Skeletal muscle satellite cell (primary cell): ENCODE results near the gene EHHADH.

Experiments
- H3K27me3 ChIP-seq: 2 replicates; pipeline ENCODE4 v1.7.0; 2013; ENCODE audit warnings: low read length; ENCODE audit not compliant: control insufficient read depth, insufficient read depth
- H3K36me3 ChIP-seq: 2 replicates; pipeline ENCODE4 v1.7.0; 2013; ENCODE audit warnings: mild to moderate bottlenecking, control low read depth, low read length; ENCODE audit not compliant: insufficient read depth
- H3K4me1 ChIP-seq: 2 replicates; pipeline ENCODE4 v1.7.0; 2013; ENCODE audit warnings: low read length; ENCODE audit not compliant: control insufficient read depth, insufficient read depth
- H3K4me2 ChIP-seq: 2 replicates; pipeline ENCODE4 v1.7.0; 2013; ENCODE audit warnings: mild to moderate bottlenecking, low read length
- H3K4me3 ChIP-seq: 2 replicates; pipeline ENCODE4 v1.7.0; 2013; ENCODE audit warnings: low read length
- H3K9ac ChIP-seq: 2 replicates; pipeline ENCODE4 v1.7.0; 2013; ENCODE audit warnings: mild to moderate bottlenecking, low read depth, low read length, moderate library complexity
- H3K9me3 ChIP-seq: replicated peaks from 2 replicates; pipeline ENCODE4 v1.7.0; 2013; ENCODE audit warnings: mild to moderate bottlenecking, control low read depth, low read length

Gene EHHADH

DNA sequence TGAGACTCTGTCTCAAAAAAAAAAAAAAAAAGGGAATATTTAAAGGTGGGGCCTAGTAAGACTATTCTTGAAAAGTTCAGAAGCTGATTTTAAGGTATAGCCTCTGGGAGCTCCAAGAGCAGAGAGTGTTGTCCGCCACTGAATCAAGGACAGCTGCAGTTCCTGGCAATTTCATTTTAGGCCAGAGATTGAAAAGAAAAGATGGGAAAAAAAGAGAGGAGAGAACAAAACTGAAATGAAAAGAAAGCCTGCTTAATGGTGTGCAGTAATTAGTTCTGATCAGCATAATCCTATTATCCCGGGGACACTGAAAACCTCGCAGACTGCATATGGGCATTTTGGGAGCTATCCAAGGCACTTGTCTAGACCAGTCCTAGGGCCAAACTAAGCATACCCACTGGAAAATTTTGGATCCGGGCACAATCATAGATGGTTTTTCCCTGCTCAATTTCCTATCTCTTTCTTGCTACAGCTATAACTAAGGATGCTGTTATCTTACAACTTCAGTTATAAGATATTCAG, 43.2 kb downstream of the EHHADH start:
- H3K27me3 ChIP-seq: no peaks in the 10 kb centered on the region
- H3K36me3 ChIP-seq: no peaks in the 10 kb centered on the region
- H3K9me3 ChIP-seq: no peaks in the 10 kb centered on the region
- H3K4me1 ChIP-seq: no peaks in the 10 kb centered on the region
- no peak overlapping the region for H3K9ac ChIP-seq
- no peak overlapping the region for H3K4me3 ChIP-seq
- H3K4me2 ChIP-seq: no peak overlapping the region

DNA sequence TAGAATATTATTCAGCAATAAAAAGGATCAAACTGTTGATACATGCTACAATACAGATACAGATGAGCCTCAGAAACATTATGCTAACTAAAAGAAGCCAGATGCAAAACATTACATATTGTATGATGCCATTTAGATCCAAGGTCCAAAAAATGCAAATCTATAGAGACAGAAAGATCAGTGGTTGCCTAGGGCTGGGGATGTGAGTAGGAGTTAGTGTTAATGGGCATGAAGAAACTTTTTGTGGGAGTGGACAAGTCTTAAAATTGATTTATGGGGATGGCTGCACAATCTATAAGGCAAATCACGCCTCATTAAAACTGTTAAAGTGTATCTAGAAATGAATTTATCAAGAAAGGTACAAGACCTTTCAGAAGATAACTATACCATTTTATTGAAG, 45.0 kb downstream of the EHHADH start:
- H3K4me2 ChIP-seq: no peak overlapping the region
- no peaks in the 10 kb centered on the region for H3K27me3 ChIP-seq
- no peak overlapping the region for H3K4me3 ChIP-seq
- H3K9me3 ChIP-seq: no peaks in the 10 kb centered on the region
- no peak overlapping the region for H3K9ac ChIP-seq
- H3K4me1 ChIP-seq: no peaks in the 10 kb centered on the region
- no peaks in the 10 kb centered on the region for H3K36me3 ChIP-seq

DNA sequence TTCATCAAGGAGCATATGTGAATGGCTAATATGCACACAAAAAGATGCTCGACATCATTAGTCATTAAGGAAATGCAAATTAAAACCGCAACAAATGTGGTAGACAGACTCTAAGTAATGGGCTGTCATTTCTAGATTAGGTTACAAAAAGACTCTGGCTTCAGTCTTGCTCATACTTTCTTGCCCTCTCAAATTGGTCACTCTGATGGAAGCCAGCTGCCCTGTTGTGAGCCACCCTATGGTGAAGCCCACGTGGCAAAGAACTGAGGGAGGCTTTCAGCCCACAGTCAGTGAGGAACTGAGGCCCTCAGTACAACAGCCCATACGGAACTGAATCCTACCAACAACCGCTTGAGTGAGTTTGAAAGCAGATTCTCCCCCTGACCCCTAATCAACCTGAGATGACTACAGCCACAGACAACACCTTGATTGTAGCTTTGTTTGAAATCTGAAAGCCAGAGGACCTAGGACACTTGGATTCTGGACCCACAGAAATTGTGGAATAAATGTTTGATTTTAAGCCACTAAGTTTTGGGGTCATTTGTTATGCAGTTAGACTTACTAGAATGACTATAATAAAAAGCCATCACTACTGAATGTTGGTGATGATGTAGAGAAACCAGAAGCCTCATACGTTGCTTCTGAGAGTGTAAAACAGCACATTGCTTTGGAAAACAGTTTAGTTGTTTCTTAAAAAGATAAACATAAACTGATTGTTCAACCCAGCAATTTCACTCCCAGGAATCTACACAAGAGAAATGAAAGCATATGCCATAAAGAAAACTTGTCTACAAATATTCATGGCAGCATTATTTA, 45.7 kb downstream of the EHHADH start:
- H3K4me1 ChIP-seq: no peaks in the 10 kb centered on the region
- H3K9ac ChIP-seq: no peak overlapping the region
- H3K4me2 ChIP-seq: no peak overlapping the region
- no peaks in the 10 kb centered on the region for H3K27me3 ChIP-seq
- no peak overlapping the region for H3K4me3 ChIP-seq
- no peaks in the 10 kb centered on the region for H3K36me3 ChIP-seq
- no peaks in the 10 kb centered on the region for H3K9me3 ChIP-seq

DNA sequence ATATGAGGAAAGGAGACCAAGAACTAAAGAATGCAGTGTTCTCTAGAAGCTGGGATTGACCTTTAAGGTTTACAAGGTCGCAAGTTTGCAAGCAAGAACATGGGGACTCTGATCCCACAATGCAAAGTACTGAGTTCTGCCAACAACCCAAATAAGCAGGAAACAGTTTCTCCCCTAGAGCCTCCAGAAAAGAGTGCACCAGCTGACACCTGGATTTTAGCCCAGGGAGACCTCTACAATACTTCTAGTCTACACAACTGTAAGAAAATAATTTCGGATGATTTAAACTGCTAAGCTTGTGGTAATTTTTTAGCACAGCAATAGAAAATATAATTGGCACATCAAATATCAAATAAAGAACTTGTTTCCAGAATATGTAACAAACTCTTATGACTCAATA, 46.4 kb downstream of the EHHADH start:
- Histone ChIP-seq H3K4me2 (no peak overlapping the region), H3K36me3 (no peaks in the 10 kb centered on the region), H3K4me1 (no peaks in the 10 kb centered on the region), H3K4me3 (no peak overlapping the region), H3K9me3 (no peaks in the 10 kb centered on the region), H3K9ac (no peak overlapping the region), H3K27me3 (no peaks in the 10 kb centered on the region)

DNA sequence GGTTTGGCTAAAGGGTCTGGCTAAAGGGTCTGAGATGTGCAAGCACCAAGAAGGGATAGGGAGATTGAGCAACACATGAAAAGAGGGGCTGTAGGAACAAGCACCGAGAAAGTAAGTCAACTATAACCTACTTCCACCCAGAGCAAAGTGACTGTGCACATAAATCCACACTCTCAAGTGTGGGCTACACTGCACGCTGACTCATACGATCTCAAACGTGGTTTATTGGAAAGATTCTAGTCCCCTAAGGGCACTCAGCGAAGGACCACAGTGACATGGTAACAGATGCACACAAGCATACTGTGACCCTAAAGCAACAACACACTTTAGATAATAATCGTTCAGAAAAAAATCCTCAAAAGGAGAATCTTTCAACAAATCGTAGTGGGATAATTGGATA, 48.0 kb downstream of the EHHADH start:
- Histone ChIP-seq H3K4me3 (no peak overlapping the region), H3K27me3 (no peaks in the 10 kb centered on the region), H3K4me2 (no peak overlapping the region), H3K4me1 (peaks cover 2% of the 10 kb centered on the region), H3K9ac (no peak overlapping the region), H3K9me3 (no peaks in the 10 kb centered on the region), H3K36me3 (no peaks in the 10 kb centered on the region)

DNA sequence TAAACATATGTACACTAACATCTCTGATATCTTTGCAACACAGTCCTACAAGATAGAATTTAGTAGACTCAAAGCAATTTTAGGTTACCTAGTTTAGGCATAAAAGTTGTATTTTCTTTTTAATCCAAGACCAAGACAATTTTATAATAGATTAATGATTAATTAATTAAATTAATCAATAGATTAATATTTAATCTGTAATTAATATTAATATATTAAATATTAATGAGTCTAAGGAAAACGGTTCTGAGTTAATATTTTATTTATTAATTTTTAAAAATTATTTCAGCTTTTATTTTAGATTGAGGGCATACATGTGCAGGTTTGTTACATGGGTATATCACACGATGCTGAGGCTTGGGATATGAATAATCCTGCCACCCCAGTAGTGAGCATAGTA, 49.0 kb downstream of the EHHADH start:
- no peak overlapping the region for H3K4me2 ChIP-seq
- no peaks in the 10 kb centered on the region for H3K9me3 ChIP-seq
- no peaks in the 10 kb centered on the region for H3K27me3 ChIP-seq
- H3K9ac ChIP-seq: no peak overlapping the region
- H3K4me3 ChIP-seq: no peak overlapping the region
- no peaks in the 10 kb centered on the region for H3K36me3 ChIP-seq
- H3K4me1 ChIP-seq: peaks cover 8% of the 10 kb centered on the region

DNA sequence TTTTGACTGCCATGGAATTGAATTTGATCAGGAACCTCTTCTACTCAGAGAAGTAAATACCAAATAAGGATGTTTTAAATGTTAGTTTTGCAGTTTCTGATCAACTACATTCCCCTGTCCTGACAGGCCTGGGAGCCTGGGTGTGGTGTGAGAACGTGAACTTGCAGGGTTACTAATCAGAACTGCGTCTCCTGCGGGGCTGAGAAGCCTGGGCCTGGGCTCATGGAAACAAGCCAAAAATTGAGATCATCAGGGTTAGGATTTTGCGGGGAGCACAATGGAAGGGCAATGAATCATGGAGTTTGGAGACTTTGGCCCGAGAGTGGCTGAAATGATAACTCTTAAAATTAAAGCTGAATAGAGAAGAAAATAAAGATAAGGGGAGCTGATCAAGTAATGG, 53.2 kb downstream of the EHHADH start:
- Histone ChIP-seq H3K4me3 (no peak overlapping the region), H3K9me3 (no peaks in the 10 kb centered on the region), H3K36me3 (no peaks in the 10 kb centered on the region), H3K27me3 (no peaks in the 10 kb centered on the region), H3K4me1 (peaks cover 8% of the 10 kb centered on the region), H3K9ac (peak overlapping the region; percentile 45), H3K4me2 (no peak overlapping the region)

DNA sequence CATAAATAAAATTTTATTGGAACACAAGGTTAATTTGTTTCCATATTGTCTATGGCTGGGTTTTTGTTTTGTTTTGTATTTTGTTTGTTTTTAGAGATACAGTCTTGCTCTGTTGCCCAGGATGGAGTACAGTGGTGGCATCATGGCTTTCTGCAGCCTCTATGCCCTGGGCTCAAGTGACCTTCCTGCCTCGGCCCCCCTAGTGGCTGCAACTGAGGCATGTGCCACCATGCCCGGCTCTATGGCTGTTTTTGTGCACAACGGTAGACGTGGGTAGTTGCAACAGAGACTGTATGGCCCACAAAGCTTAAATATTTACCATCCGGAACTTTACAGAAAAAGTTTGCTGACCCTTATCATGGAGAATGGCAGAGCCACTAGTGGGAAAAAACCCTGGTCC, 54.2 kb downstream of the EHHADH start:
- Histone ChIP-seq H3K36me3 (no peaks in the 10 kb centered on the region), H3K9me3 (no peaks in the 10 kb centered on the region)

DNA sequence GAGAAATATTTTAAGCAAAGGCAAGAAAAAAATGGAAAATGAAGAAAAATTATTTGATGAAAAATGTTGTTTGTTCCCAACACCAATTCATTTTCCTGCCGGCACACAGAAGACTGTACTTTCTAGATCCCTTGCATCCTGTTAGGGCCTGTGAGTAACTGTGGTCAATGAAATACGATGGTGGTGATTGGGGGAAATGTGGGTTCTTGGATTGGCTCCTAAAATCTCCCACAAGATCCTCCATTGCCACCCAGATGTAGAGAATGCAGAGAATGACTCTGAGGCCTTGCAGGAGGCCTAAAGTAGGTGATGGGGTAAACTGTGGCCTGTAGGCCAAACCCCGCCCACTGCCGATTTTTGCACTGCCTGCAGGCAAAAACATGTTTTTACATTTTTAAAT, 54.6 kb downstream of the EHHADH start:
- no peaks in the 10 kb centered on the region for H3K36me3 ChIP-seq
- H3K4me3 ChIP-seq: no peak overlapping the region
- no peaks in the 10 kb centered on the region for H3K9me3 ChIP-seq
- no peak overlapping the region for H3K4me2 ChIP-seq
- peaks cover 8% of the 10 kb centered on the region for H3K4me1 ChIP-seq
- H3K9ac ChIP-seq: no peak overlapping the region
- no peaks in the 10 kb centered on the region for H3K27me3 ChIP-seq

More for the DNA sequence above, 54.2 kb downstream of the EHHADH start:
- Histone ChIP-seq H3K9ac (no peak overlapping the region), H3K4me3 (no peak overlapping the region), H3K4me2 (no peak overlapping the region), H3K4me1 (peaks cover 8% of the 10 kb centered on the region), H3K27me3 (no peaks in the 10 kb centered on the region)

DNA sequence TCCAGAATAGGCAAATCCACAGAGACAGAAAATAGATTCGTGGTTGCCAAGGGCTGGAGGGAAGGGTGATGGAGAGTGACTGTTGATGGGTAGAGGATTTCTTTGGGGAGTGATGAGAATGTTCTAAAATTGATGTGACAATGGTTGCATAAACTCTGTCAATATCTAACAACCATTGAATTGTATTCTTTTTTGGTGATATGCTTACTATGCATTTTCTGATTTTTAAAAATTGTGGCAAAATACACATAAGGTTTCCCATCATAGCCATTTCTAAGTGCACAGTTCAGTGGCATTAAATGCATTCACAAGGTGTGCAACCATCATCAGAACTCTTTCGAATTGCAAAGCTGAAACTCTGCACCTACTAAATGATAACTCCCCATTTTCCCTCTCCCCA, 56.8 kb downstream of the EHHADH start:
- H3K4me3 ChIP-seq: no peak overlapping the region
- H3K9ac ChIP-seq: no peak overlapping the region
- H3K36me3 ChIP-seq: no peaks in the 10 kb centered on the region
- H3K4me2 ChIP-seq: no peak overlapping the region
- H3K27me3 ChIP-seq: no peaks in the 10 kb centered on the region
- peaks cover 8% of the 10 kb centered on the region for H3K4me1 ChIP-seq
- H3K9me3 ChIP-seq: no peaks in the 10 kb centered on the region

DNA sequence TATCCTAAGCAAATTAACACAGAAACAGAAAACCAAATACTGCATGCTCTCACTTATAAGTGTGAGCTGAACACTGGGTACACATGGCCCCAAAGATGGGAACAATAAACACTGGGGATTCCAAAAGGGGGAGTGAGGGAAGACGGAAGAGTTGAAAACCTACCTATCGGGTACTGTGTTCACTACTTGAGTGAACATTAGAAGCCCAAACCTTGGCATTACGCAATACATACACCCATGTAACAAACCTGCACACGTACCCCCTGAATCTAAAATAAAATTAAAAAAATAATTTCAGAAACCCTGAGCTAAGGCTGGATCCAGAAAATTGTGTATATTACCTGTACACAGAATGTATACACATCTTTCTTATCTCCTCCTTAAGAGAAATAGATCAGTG, 58.2 kb downstream of the EHHADH start:
- peaks cover 4% of the 10 kb centered on the region for H3K4me1 ChIP-seq
- no peaks in the 10 kb centered on the region for H3K27me3 ChIP-seq
- no peaks in the 10 kb centered on the region for H3K36me3 ChIP-seq
- no peak overlapping the region for H3K9ac ChIP-seq
- H3K9me3 ChIP-seq: no peaks in the 10 kb centered on the region
- no peak overlapping the region for H3K4me3 ChIP-seq
- no peak overlapping the region for H3K4me2 ChIP-seq

DNA sequence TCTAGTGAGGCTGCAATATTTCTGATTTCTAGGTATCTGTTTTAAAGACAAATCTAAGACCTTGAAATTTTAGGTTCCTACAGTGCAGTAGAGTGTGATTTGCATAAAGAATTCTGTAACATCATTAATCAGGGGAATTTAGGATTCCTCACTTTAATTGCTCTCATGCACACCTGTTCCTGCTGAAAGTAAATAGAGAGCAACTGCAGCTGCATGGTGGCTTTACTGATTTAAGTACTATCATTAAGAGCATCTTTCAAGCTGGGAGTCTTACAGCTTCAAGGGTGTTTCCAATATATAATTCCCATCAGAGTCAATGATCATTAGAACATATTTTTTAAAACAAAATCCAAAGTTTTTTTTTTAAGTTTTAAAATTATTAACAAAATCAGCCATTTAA, 65.0 kb downstream of the EHHADH start:
- no peak overlapping the region for H3K4me3 ChIP-seq
- no peaks in the 10 kb centered on the region for H3K9me3 ChIP-seq
- H3K9ac ChIP-seq: no peak overlapping the region
- no peak overlapping the region for H3K4me2 ChIP-seq
- no peaks in the 10 kb centered on the region for H3K36me3 ChIP-seq
- H3K27me3 ChIP-seq: peaks cover 3% of the 10 kb centered on the region
- H3K4me1 ChIP-seq: no peaks in the 10 kb centered on the region
